Measurements from ENCODE around the gene NEUROD4. TPM values are rescaled to one million over a fixed set of nuclear protein-coding genes. Genes with fewer than 3 reads are reported as not detected.
A peak's percentile ranks its signal among the peaks of the same experiment; 100 is the strongest.

NEUROD4 gene
- polyA plus RNA-seq, 1 donor (not counting 4 experiments of a cell fraction or from before 2014, with no cell fraction given), result not detected

DNA sequence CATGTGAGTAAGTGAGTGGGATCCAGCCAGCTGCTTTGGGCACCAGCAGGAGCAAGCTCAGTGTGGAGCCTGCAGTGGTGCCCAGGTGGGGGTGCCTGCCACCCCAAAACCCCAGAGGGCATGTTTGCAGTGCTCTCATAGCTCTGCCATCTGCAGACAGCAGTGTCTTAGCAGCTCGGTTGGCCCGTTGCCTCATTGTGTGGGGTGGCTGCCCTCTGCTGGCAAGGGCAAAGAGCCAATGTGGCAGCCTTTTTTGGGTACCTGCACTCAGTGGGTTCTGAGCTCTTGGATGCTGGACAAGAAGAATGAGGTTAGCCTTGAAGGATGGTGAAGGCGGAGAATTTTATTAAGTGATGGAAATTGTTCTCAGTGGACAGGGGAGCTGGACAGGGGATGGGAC is 52.3 kb downstream of the NEUROD4 start:
- no peak for FAIRE-seq

DNA sequence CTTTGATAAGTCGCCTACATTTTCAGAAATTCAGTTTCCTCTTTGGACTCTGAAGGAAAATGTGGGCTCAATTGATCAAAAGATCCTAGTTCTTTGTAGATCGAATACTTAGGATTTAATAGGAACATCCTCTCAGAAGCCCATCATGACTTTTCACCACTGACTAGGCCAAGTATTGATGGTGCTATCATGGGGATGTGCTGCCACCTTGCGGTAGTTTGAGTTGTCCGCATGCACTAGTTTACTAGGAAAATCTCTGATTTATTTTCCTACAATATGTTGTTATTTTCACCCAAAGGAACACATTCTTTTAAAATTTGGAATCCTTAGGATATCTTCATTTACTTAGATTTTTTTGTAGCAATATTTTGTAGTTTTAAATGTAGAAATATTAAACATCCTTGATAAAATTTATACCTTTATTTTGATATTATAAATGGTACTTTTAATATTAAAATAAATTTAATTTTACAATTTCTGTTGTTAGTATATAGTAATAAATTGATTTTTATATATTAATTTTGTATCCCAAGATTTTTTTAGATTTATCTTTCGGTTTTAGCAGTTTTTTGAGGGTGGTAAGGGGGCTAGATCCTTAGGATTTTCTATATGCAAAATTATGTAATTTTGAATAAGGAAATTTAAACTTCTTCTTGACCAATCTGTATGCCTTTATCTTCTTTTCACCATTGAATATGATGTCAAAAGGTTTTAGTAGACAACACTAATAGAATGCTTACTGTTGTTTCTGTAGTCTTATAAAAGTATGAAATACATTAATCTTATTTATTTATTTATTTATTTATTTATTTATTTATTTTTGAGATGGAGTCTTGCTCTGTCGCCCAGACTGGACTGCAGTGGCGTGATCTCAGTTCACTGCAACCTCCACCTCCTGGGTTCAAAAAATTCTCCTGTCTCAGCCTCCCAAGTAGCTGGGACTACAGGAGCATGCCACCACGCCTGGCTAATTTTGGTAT is 53.6 kb downstream of the NEUROD4 start:
- no peaks in the 10 kb centered on the region for H4K20me1 ChIP-seq (ENCODE audit: control insufficient read depth, extremely low read depth, insufficient read depth, low read length)
- no peak overlapping the region for H3K4me2 ChIP-seq (ENCODE audit: control insufficient read depth, extremely low read depth, insufficient read depth, low read depth, low read length)
- no peaks in the 10 kb centered on the region for H3K9me3 ChIP-seq (ENCODE audit: control insufficient read depth, low read depth, low read length)
- DNase-seq (ENCODE audit: low read depth, low spot score) (peak; percentile 7), FAIRE-seq (no peak)
- H3K4me1 ChIP-seq (ENCODE audit: control insufficient read depth, extremely low read depth, insufficient read depth, low read length), result no peaks in the 10 kb centered on the region
- H3K9me1 ChIP-seq (ENCODE audit: control insufficient read depth, extremely low read depth, insufficient read depth, low read length), result no peaks in the 10 kb centered on the region
- no peaks in the 10 kb centered on the region for H3K27me3 ChIP-seq (ENCODE audit: control insufficient read depth, extremely low read depth, insufficient read depth, low read length)
- TF ChIP-seq, protein P1, sequence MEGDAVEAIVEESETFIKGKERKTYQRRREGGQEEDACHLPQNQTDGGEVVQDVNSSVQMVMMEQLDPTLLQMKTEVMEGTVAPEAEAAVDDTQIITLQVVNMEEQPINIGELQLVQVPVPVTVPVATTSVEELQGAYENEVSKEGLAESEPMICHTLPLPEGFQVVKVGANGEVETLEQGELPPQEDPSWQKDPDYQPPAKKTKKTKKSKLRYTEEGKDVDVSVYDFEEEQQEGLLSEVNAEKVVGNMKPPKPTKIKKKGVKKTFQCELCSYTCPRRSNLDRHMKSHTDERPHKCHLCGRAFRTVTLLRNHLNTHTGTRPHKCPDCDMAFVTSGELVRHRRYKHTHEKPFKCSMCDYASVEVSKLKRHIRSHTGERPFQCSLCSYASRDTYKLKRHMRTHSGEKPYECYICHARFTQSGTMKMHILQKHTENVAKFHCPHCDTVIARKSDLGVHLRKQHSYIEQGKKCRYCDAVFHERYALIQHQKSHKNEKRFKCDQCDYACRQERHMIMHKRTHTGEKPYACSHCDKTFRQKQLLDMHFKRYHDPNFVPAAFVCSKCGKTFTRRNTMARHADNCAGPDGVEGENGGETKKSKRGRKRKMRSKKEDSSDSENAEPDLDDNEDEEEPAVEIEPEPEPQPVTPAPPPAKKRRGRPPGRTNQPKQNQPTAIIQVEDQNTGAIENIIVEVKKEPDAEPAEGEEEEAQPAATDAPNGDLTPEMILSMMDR (optimal IDR thresholded peaks at IDR 0.05 in 1 of 3, IDR thresholded peaks at IDR 0.05 in 1 of 3, conservative IDR thresholded peaks at IDR 0.05 in 1 of 3; ENCODE audit: extremely low read depth in 1 of 3, insufficient read depth in 2 of 3, low read length in 3 of 3), result peak; percentile 62 to 85 (median 73)
- no peak for TF ChIP-seq EZH2 (IDR thresholded peaks at IDR 0.05; ENCODE audit: low read length)
- H3K27ac ChIP-seq (ENCODE audit: control insufficient read depth, insufficient read depth, low read length), result no peak overlapping the region
- dilution Hi-C loops (cut with MboI; ENCODE audit: extremely low pct_ligation_motif_present, low sequenced_read_pairs), result no loop called here
- H3K79me2 ChIP-seq (ENCODE audit: control insufficient read depth, insufficient read depth, low read length), result no peaks in the 10 kb centered on the region
- no peaks in the 10 kb centered on the region for H3K36me3 ChIP-seq (ENCODE audit: control insufficient read depth in 2 of 2, extremely low read depth in 1 of 2, insufficient read depth in 2 of 2, low read length in 2 of 2)
- H3K4me3 ChIP-seq (ENCODE audit: control insufficient read depth in 2 of 3, extremely low read depth in 1 of 3, insufficient read depth in 2 of 3, low read depth in 1 of 3, low read length in 3 of 3), result no peak overlapping the region
- no peak overlapping the region for H3K9ac ChIP-seq (ENCODE audit: control insufficient read depth, extremely low read depth, insufficient read depth, low read length)
- no peak overlapping the region for H2AFZ ChIP-seq (ENCODE audit: control insufficient read depth, low read length)

More for the DNA sequence above, 52.3 kb downstream of the NEUROD4 start:
- H3K4me1 ChIP-seq (ENCODE audit: control insufficient read depth, extremely low read depth, insufficient read depth, low read length), result no peaks in the 10 kb centered on the region
- no peaks in the 10 kb centered on the region for H3K79me2 ChIP-seq (ENCODE audit: control insufficient read depth, insufficient read depth, low read length)
- no peak overlapping the region for H3K9ac ChIP-seq (ENCODE audit: control insufficient read depth, extremely low read depth, insufficient read depth, low read length)
- H3K36me3 ChIP-seq (ENCODE audit: control insufficient read depth in 2 of 2, extremely low read depth in 1 of 2, insufficient read depth in 2 of 2, low read length in 2 of 2), result no peaks in the 10 kb centered on the region
- H4K20me1 ChIP-seq (ENCODE audit: control insufficient read depth, extremely low read depth, insufficient read depth, low read length), result no peaks in the 10 kb centered on the region
- H3K4me3 ChIP-seq (ENCODE audit: control insufficient read depth in 2 of 3, extremely low read depth in 1 of 3, insufficient read depth in 2 of 3, low read depth in 1 of 3, low read length in 3 of 3), result no peak overlapping the region
- no peak for DNase-seq (ENCODE audit: low read depth, low spot score)
- H2AFZ ChIP-seq (ENCODE audit: control insufficient read depth, low read length), result no peak overlapping the region
- TF ChIP-seq, protein P1 (optimal IDR thresholded peaks at IDR 0.05 in 1 of 3, IDR thresholded peaks at IDR 0.05 in 1 of 3, conservative IDR thresholded peaks at IDR 0.05 in 1 of 3; ENCODE audit: extremely low read depth in 1 of 3, insufficient read depth in 2 of 3, low read length in 3 of 3), result peak; percentile 58 to 76 (median 75)
- TF ChIP-seq EZH2 (IDR thresholded peaks at IDR 0.05; ENCODE audit: low read length), result no peak
- dilution Hi-C loops (cut with MboI; ENCODE audit: extremely low pct_ligation_motif_present, low sequenced_read_pairs), result no loop called here
- H3K27me3 ChIP-seq (ENCODE audit: control insufficient read depth, extremely low read depth, insufficient read depth, low read length), result no peaks in the 10 kb centered on the region
- no peak overlapping the region for H3K27ac ChIP-seq (ENCODE audit: control insufficient read depth, insufficient read depth, low read length)
- no peaks in the 10 kb centered on the region for H3K9me3 ChIP-seq (ENCODE audit: control insufficient read depth, low read depth, low read length)
- H3K9me1 ChIP-seq (ENCODE audit: control insufficient read depth, extremely low read depth, insufficient read depth, low read length), result no peaks in the 10 kb centered on the region
- H3K4me2 ChIP-seq (ENCODE audit: control insufficient read depth, extremely low read depth, insufficient read depth, low read depth, low read length), result no peak overlapping the region
